ENCODE results near the gene CORIN.
"Not testable (repeated sequence)": the region's sequence is repeated elsewhere in the genome, so short reads cannot be mapped to it uniquely, and the experiment has no call there.

Gene CORIN

GRCh38 chr4:47557255-47557654 is 280.6 kb downstream of the CORIN start:
- no peak for ATAC-seq

GRCh38 chr4:47555920-47556319 is 281.9 kb downstream of the CORIN start:
- ATAC-seq, result not testable (repeated sequence)

GRCh38 chr4:47553329-47554125 is 284.3 kb downstream of the CORIN start:
- no peak for ATAC-seq

- no peak for ATAC-seq
These were observed 286.2 kb downstream of the CORIN start for GRCh38 chr4:47551682-47552081.

GRCh38 chr4:47550899-47551548 is 286.8 kb downstream of the CORIN start:
- ATAC-seq, result no peak

GRCh38 chr4:47550357-47550756 is 287.5 kb downstream of the CORIN start:
- ATAC-seq, result not testable (repeated sequence)
